ENCODE results near the gene DCST1.

DNA sequence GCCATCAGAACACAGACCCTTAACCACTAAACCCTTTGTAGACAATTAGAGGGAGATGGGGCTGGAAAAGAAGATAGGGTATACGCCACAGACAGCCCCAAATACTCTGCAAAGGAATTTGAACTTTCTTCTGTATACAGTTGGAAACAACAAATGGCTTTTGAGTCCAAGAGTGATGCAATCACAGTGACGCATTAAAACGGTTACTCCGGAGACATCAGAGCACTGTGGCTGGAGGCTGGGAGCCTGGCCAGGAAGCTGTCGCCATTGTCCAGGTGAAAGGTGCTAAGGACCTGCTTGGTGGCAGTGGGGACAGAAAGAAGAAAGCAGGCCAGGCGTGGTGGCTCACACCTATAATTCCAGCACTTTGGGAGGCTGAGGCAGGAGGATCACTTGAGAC is 46.3 kb upstream of the DCST1 start:
- TF ChIP-seq CTCF (conservative IDR thresholded peaks at IDR 0.05 in 1 of 2, IDR thresholded peaks at IDR 0.05 in 1 of 2; ENCODE audit: low read depth in 1 of 2, low read length in 2 of 2) (no peak), EZH2 (IDR thresholded peaks at IDR 0.05; ENCODE audit: low read length, missing control alignments) (no peak)
